ENCODE measurements around the gene MDM2. TPM values are rescaled to one million over a fixed set of nuclear protein-coding genes. Genes with fewer than 3 reads are reported as not detected.

Gene MDM2
- total and polyA plus RNA-seq, 9 of the 15 experiments (the other 6 are each of a cell fraction or from before 2014, with no cell fraction given), result 13.6 to 100 (median 49.0) TPM

GRCh38 chr12:68877583-68877982 lies 69.6 kb downstream of the MDM2 start (continued):
- TF ChIP-seq PBX2 (CRISPR knock-in tag; IDR thresholded peaks at IDR 0.05; ENCODE audit: low read depth), result no peak
- TF ChIP-seq PBX2 (tag; conservative IDR thresholded peaks at IDR 0.05; ENCODE audit: low read depth), result no peak
- no peak for TF ChIP-seq PHF8 (IDR thresholded peaks at IDR 0.05; ENCODE audit: borderline replicate concordance, low read length)
- no peak for TF ChIP-seq BHLHE40 (IDR thresholded peaks at IDR 0.05; ENCODE audit: low read length)
- no peak for TF ChIP-seq FOXJ2 (tag; IDR thresholded peaks at IDR 0.05)
- TF ChIP-seq ZKSCAN1 (IDR thresholded peaks at IDR 0.05; ENCODE audit: low read depth, low read length), result no peak
- TF ChIP-seq ERF (CRISPR knock-in tag; IDR thresholded peaks at IDR 0.05), result no peak
- no peak for TF ChIP-seq ARID3A (IDR thresholded peaks at IDR 0.05; ENCODE audit: borderline replicate concordance, low read depth, low read length)
- no peak for TF ChIP-seq NFIX (CRISPR knock-in tag; IDR thresholded peaks at IDR 0.05; ENCODE audit: low read depth)
- TF ChIP-seq HOMEZ (CRISPR knock-in tag; IDR thresholded peaks at IDR 0.05), result no peak

All from K562 (cell line).